GM12878 (cell line): ENCODE measurements around the gene ODAM.

Source experiments
- BACH1 ChIP-seq: fragments of 450-650 bp; IDR thresholded peaks from 2 replicates; pipeline ENCODE4 v1.6.1; 2017; ENCODE audit warnings: mild to moderate bottlenecking, borderline replicate concordance
- DPF2 ChIP-seq: fragments of 450-650 bp; IDR thresholded peaks from 2 replicates; pipeline ENCODE4 v1.6.1; 2017; ENCODE audit warnings: mild to moderate bottlenecking
- ESRRA ChIP-seq: IDR thresholded peaks from 2 replicates; pipeline ENCODE4 v1.6.1; 2012; ENCODE audit warnings: mild to moderate bottlenecking, low read length, improper control_type of control experiment

DNA sequence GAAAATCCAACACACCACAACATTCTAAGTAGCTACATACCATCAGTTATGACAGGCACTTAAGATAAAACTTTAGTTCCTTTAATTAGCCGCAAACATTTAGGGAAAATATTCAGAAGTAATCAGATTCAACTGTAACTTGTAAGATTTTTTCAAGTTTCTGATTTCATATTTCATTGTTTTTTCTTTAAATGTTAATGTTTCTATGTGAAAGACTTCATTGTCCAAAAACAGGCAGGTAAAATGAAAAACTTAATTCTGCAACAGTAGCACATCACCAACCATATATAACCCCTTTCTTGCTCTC lies 11.6 kb upstream of the ODAM start:
- TF ChIP-seq DPF2: no peak
- no peak for TF ChIP-seq BACH1
- TF ChIP-seq ESRRA: no peak
